ENCODE data around the gene MVD.

DNA sequence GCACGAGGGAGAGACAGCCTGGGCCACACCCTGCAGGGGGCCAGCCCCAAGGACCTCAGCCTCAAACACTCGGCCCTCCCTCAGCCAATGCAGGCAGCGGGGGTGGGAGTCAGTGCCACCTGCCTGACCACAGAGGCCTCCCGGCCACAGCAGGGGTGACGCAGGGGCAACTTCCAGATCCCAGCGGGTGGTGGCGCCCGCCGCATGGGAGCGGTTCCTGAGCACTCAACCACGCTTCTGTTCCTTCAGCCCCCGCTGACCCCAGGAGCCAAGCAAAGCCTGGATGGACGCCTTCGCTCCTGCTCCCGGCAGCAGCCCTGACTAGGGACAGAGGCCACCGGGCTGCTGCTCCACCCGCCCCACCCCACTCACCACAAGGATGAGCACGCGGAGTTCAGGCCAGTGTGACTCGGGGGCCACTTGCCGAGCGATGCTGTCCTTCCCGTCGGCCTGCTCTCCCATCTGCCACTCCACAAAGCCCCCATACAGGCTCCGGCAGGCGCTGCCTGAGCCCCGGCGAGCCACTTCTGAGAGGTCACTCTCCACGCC, 7.1 kb downstream of the MVD start:
- TF ChIP-seq GATA2 (IDR thresholded peaks at IDR 0.05; ENCODE audit: low read depth, low read length) (no peak), GATA3 (IDR thresholded peaks at IDR 0.05; ENCODE audit: low read depth, low read length) (no peak)
